GM12878 (cell line): Measurements from ENCODE around the gene CASP8. TPM values are rescaled to one million over a fixed set of nuclear protein-coding genes. Genes with fewer than 3 reads are reported as not detected.
A peak's percentile ranks its signal among the peaks of the same experiment; 100 is the strongest.

Experiments used
- ATAC-seq: fragments of 200-7000 bp; cut with Tn5 transposase; 3 replicates; pipeline ENCODE4 v1.9.1; 2020; ENCODE audit warnings: mild to moderate bottlenecking, moderate library complexity
- BruUV-seq: library from RNA; stranded (reverse); fragments of 400-500 nt; replicated peaks from 2 replicates; lab custom pipeline; 2021; lab: Mats Ljungman, UMichigan
- CTCF ChIA-PET: fragments of 300-600 bp; sonication (Branson Sonifier 250); formaldehyde crosslinking; extraction: SDS; loops from one replicate; lab custom pipeline; 2021; ENCODE audit warnings: inconsistent platforms; lab: Yijun Ruan, JAX
- POLR2A ChIA-PET: fragments of 350-600 bp; formaldehyde crosslinking; extraction: SDS; loops from one replicate; lab custom pipeline; 2021; ENCODE audit warnings: inconsistent platforms; lab: Charles Lee
- RAD21 ChIA-PET: fragments of 300-600 bp; sonication (Branson Sonifier 250); formaldehyde crosslinking; loops from one replicate; lab custom pipeline; 2023; ENCODE audit warnings: antibody characterized with exemption; ENCODE audit not compliant: unreplicated experiment; lab: Charles Lee
- SMC1A ChIA-PET: fragments of 300-600 bp; sonication (Branson Sonifier 250); formaldehyde crosslinking; loops from one replicate; lab custom pipeline; 2023; ENCODE audit not compliant: unreplicated experiment, uncharacterized antibody; lab: Charles Lee
- DNase-seq: peaks from one replicate; pipeline ENCODE4 v3.0.0-alpha.2; 2011; ENCODE audit warnings: low read depth, low spot score
- FAIRE-seq: peaks from 3 replicates; lab custom pipeline; 2011; peaks lifted over from hg19 to GRCh38; lab: Jason Lieb, UNC
- H2AFZ ChIP-seq: 2 replicates; pipeline ENCODE4 v1.6.0; 2011; ENCODE audit warnings: low read depth, low read length, control low read depth; ENCODE audit not compliant: control insufficient read depth
- H3K27ac ChIP-seq: 2 replicates; pipeline ENCODE4 v1.5.1; 2011; ENCODE audit warnings: control low read depth; ENCODE audit not compliant: control insufficient read depth, insufficient read depth
- H3K27me3 ChIP-seq, 2 experiments: replicated peaks in 1 of 2; 2 replicates each; pipeline versions ENCODE4 v1.6.0 to v1.6.1; 2011; ENCODE audit warnings: low read length in 1 of 2; ENCODE audit not compliant: control insufficient read depth in 2 of 2, insufficient read depth in 2 of 2
- H3K36me3 ChIP-seq, 2 experiments: 2 replicates each; pipeline ENCODE4 v1.5.1; 2011; ENCODE audit warnings: low read length in 1 of 2; ENCODE audit not compliant: control insufficient read depth in 2 of 2, insufficient read depth in 2 of 2
- H3K4me1 ChIP-seq: 2 replicates; pipeline ENCODE4 v1.6.1; 2011; ENCODE audit warnings: mild to moderate bottlenecking, low read length, moderate library complexity, mixed read lengths; ENCODE audit not compliant: control insufficient read depth, insufficient read depth
- H3K4me2 ChIP-seq: 2 replicates; pipeline ENCODE4 v1.6.0; 2011; ENCODE audit warnings: control low read depth; ENCODE audit not compliant: control insufficient read depth, insufficient read depth
- H3K4me3 ChIP-seq: fragments of 200-600 bp; sonication (generic); 2 replicates; pipeline ENCODE4 v1.5.1; 2016
- H3K79me2 ChIP-seq: 2 replicates; pipeline ENCODE4 v1.6.0; 2011; ENCODE audit warnings: low read length; ENCODE audit not compliant: control insufficient read depth, insufficient read depth
- H3K9ac ChIP-seq: 2 replicates; pipeline ENCODE4 v1.8.0; 2011; ENCODE audit warnings: low read length, control low read depth, mixed read lengths; ENCODE audit not compliant: control insufficient read depth, insufficient read depth
- H3K9me3 ChIP-seq: replicated peaks from 3 replicates; pipeline ENCODE4 v1.5.1; 2011; ENCODE audit warnings: mild to moderate bottlenecking, low read length; ENCODE audit not compliant: control insufficient read depth, insufficient read depth
- H4K20me1 ChIP-seq: 2 replicates; pipeline ENCODE4 v1.6.0; 2011; ENCODE audit not compliant: control insufficient read depth, insufficient read depth
- SPI1 ChIP-seq: IDR thresholded peaks from 2 replicates; pipeline ENCODE4 v1.6.1; 2011; ENCODE audit warnings: low read depth, mild to moderate bottlenecking, low read length, moderate library complexity, borderline replicate concordance; ENCODE audit not compliant: insufficient read depth
- SRF ChIP-seq, 2 experiments: IDR thresholded peaks; 2 replicates each; pipeline ENCODE4 v1.6.1; 2011; ENCODE audit warnings: low read depth in 2 of 2, low read length in 2 of 2, mild to moderate bottlenecking in 1 of 2, moderate library complexity in 1 of 2
- WGBS: methylation state at CpG from one replicate; pipeline ENCODE4 v1.1.6; 2016; ENCODE audit warnings: low lambda C conversion rate; ENCODE audit not compliant: insufficient replicate concordance, insufficient coverage; ENCODE audit errors: missing lambda C conversion rate; 5-methylcytosine and 5-hydroxymethylcytosine counted together
- in situ Hi-C: fragments of 300-500 bp; cut with MboI; formaldehyde crosslinking; loops from 9 replicates; pipeline ENCODE4 v1.14.3; 2018; ENCODE audit warnings: mixed read lengths
- intact Hi-C: fragments of 100-400 bp; cut with micrococcal nuclease; formaldehyde crosslinking; loops from one replicate; pipeline ENCODE4 v1.14.2; 2022; ENCODE audit not compliant: unreplicated experiment
- polyA plus RNA-seq, 11 experiments: library from polyadenylated mRNA; depleted of rRNA in 4 of 11; unstranded in 6 of 11; stranded (reverse) in 5 of 11; fragments of >200 nt; fragmentation: Nextera tagmentation in 4 of 11; fragmentation: Illumina TruSeq in 1 of 11; extraction: Ambion mirVana in 4 of 11; extraction: Trizol in 1 of 11; gene quantifications; 1 replicate in 1 of 11; 2 replicates in 10 of 11; pipeline versions ENCODE4 v1.2.1 to v1.2.3, GENCODE V29; 2011 to 2016; ENCODE audit warnings: inconsistent platforms in 2 of 11, missing spikeins in 2 of 11, low read depth in 1 of 11
- total RNA-seq, 4 experiments: library from RNA; depleted of rRNA in 3 of 4; stranded (reverse); fragments of >200 nt in 3 of 4; fragmentation: Illumina TruSeq in 1 of 4; extraction: Trizol in 1 of 4; gene quantifications; 2 replicates each; pipeline versions ENCODE4 v1.2.1 to v1.2.3, GENCODE V29; 2013 to 2021

The CASP8 gene
- total and polyA plus RNA-seq, 10 of the 15 experiments (the other 5 are each of a cell fraction or from before 2014, with no cell fraction given): 18.6 to 54.1 (median 39.9) TPM

GRCh38 chr2:201220102-201220570 lies 40.2 kb upstream of the CASP8 start:
- no peaks in the 10 kb centered on the region for H3K9me3 ChIP-seq
- no peaks in the 10 kb centered on the region; a peak in 1 of 4 replicates for H3K36me3 ChIP-seq
- CTCF ChIA-PET: interaction anchor here (1.1 to 4.3 kb wide), 5 partner anchors 10 to 37 kb away, joined by 4 to 45 read pairs (median 5); partner anchors contain the start of gene CASP10
- H3K79me2 ChIP-seq: no peaks in the 10 kb centered on the region
- RAD21 ChIA-PET: interaction anchor here (1.8 to 3.1 kb wide), 2 partner anchors 13 to 37 kb away, joined by 7 to 17 read pairs; partner anchors contain the start of gene CASP10
- 59% methylated on average over 4 of the region's 4 CpGs for WGBS
- no peaks in the 10 kb centered on the region for H4K20me1 ChIP-seq
- no peak overlapping the region for H3K27ac ChIP-seq
- no TSS peak for BruUV-seq
- H2AFZ ChIP-seq: no peak overlapping the region
- no peak overlapping the region for H3K4me2 ChIP-seq
- in situ Hi-C loops: no loop called here
- DNase-seq: no peak
- intact Hi-C loops: no loop called here
- H3K4me3 ChIP-seq: no peak overlapping the region
- SMC1A ChIA-PET: interaction anchor here (1.5 to 3.3 kb wide), 4 partner anchors 10 to 37 kb away, joined by 5 to 17 read pairs (median 9); partner anchors contain the start of gene CASP10
- POLR2A ChIA-PET: interaction anchor here (0.6 kb wide), 1 partner anchor 412 kb away, joined by 3 read pairs; no protein-coding TSS in a partner anchor
- no peaks in the 10 kb centered on the region; a peak in 1 of 4 replicates for H3K27me3 ChIP-seq
- no peak for ATAC-seq
- FAIRE-seq: no peak
- TF ChIP-seq SRF (IDR thresholded peaks at IDR 0.05; ENCODE audit: low read depth in 2 of 2, low read length in 2 of 2) (no peak), SPI1 (peak; percentile 66; the same call in 1 of the 2 replicates)
- peaks cover 6% of the 10 kb centered on the region for H3K4me1 ChIP-seq
- no peak overlapping the region for H3K9ac ChIP-seq
